HL-60 (cell line): Measurements from ENCODE around the gene MSI2.

Experiments
- DNase-seq, 2 experiments: peaks; one replicate each; pipeline ENCODE4 v3.0.0-alpha.2; 2010 to 2020; ENCODE audit warnings: low read depth in 1 of 2, low spot score in 1 of 2
- H3K27ac ChIP-seq: fragments of 250-450 bp; sonication (Bioruptor Pico); replicated peaks from 2 replicates; pipeline ENCODE4 v1.5.1; 2020; ENCODE audit warnings: mild to moderate bottlenecking, moderate library complexity
- H3K27me3 ChIP-seq: fragments of 250-450 bp; sonication (Bioruptor Pico); 2 replicates; pipeline ENCODE4 v1.5.1; 2021; ENCODE audit warnings: mild to moderate bottlenecking, moderate library complexity; ENCODE audit not compliant: insufficient read depth, poor library complexity, severe bottlenecking
- H3K4me3 ChIP-seq: replicated peaks from 2 replicates; pipeline ENCODE4 v1.5.1; 2011; ENCODE audit warnings: mild to moderate bottlenecking, control low read depth, low read length; ENCODE audit not compliant: insufficient read depth
- GABPA ChIP-seq: IDR thresholded peaks from 2 replicates; pipeline ENCODE4 v1.6.1; 2012; ENCODE audit warnings: low read depth
- POLR2AphosphoS5 ChIP-seq: IDR thresholded peaks from 2 replicates; pipeline ENCODE4 v1.6.1; 2012; ENCODE audit warnings: low read depth
- SPI1 ChIP-seq: IDR thresholded peaks from 2 replicates; pipeline ENCODE4 v1.6.1; 2012; ENCODE audit warnings: low read depth, mild to moderate bottlenecking, borderline replicate concordance
- TF ChIP-seq, protein P1 (sequence below): IDR thresholded peaks from 2 replicates; pipeline ENCODE4 v1.6.1; 2012; ENCODE audit warnings: low read depth; ENCODE audit not compliant: insufficient replicate concordance
- TF ChIP-seq, protein P2 (sequence below): IDR thresholded peaks from one replicate; pipeline ENCODE4 v1.5.1; 2011; ENCODE audit warnings: low read length, control low read depth, inconsistent platforms; ENCODE audit not compliant: insufficient read depth

Gene MSI2

DNA sequence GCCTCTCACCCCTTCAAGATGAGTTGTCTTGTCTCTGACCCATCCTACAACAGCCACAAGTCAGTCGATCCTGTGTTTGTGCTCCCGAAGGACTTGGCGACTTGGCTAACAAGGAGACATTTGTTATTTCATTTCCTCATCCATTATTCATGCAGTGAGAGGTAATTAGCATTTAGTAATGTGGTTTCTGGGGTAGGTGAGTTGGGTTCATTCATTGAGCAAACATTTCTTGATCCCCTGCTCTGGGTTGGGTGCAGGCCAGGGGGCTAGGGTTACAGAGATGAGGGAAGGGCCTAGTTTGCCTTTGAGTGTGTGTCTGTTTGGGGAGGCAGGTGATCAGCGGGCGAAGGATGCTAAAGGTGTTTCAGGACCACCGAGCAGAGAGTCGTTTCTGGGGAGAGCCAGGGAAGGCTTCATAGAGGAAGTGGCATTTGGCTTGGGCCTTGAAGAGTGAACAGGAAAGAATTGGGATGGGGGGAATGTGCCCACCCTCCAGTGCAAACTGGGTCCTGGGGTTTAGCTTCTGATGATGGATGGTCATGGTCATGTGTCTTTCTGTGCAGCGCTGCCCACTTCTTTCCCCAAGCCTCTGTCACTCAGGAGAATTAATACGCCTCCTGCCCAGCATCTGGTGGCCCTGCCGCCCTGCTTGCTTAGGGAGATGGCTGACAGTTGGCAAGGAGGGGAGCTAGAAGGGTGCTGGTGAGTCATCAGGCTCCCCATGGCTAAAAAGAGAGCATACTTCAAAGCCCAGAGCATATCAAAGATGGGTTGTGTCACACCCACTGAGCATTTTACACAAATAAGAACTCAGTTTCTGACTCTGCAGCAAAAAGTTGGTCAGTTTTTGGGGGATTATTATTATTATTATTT, 38.5 kb downstream of the MSI2 start:
- H3K27ac ChIP-seq, result no peak overlapping the region
- TF ChIP-seq SPI1, result no peak
- TF ChIP-seq POLR2AphosphoS5, result no peak
- no peak for TF ChIP-seq GABPA
- TF ChIP-seq, protein P1, sequence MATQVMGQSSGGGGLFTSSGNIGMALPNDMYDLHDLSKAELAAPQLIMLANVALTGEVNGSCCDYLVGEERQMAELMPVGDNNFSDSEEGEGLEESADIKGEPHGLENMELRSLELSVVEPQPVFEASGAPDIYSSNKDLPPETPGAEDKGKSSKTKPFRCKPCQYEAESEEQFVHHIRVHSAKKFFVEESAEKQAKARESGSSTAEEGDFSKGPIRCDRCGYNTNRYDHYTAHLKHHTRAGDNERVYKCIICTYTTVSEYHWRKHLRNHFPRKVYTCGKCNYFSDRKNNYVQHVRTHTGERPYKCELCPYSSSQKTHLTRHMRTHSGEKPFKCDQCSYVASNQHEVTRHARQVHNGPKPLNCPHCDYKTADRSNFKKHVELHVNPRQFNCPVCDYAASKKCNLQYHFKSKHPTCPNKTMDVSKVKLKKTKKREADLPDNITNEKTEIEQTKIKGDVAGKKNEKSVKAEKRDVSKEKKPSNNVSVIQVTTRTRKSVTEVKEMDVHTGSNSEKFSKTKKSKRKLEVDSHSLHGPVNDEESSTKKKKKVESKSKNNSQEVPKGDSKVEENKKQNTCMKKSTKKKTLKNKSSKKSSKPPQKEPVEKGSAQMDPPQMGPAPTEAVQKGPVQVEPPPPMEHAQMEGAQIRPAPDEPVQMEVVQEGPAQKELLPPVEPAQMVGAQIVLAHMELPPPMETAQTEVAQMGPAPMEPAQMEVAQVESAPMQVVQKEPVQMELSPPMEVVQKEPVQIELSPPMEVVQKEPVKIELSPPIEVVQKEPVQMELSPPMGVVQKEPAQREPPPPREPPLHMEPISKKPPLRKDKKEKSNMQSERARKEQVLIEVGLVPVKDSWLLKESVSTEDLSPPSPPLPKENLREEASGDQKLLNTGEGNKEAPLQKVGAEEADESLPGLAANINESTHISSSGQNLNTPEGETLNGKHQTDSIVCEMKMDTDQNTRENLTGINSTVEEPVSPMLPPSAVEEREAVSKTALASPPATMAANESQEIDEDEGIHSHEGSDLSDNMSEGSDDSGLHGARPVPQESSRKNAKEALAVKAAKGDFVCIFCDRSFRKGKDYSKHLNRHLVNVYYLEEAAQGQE, result no peak
- TF ChIP-seq, protein P2, sequence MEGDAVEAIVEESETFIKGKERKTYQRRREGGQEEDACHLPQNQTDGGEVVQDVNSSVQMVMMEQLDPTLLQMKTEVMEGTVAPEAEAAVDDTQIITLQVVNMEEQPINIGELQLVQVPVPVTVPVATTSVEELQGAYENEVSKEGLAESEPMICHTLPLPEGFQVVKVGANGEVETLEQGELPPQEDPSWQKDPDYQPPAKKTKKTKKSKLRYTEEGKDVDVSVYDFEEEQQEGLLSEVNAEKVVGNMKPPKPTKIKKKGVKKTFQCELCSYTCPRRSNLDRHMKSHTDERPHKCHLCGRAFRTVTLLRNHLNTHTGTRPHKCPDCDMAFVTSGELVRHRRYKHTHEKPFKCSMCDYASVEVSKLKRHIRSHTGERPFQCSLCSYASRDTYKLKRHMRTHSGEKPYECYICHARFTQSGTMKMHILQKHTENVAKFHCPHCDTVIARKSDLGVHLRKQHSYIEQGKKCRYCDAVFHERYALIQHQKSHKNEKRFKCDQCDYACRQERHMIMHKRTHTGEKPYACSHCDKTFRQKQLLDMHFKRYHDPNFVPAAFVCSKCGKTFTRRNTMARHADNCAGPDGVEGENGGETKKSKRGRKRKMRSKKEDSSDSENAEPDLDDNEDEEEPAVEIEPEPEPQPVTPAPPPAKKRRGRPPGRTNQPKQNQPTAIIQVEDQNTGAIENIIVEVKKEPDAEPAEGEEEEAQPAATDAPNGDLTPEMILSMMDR, result no peak
- H3K27me3 ChIP-seq, result no peaks in the 10 kb centered on the region
- no peak overlapping the region for H3K4me3 ChIP-seq
- no peak for DNase-seq

DNA sequence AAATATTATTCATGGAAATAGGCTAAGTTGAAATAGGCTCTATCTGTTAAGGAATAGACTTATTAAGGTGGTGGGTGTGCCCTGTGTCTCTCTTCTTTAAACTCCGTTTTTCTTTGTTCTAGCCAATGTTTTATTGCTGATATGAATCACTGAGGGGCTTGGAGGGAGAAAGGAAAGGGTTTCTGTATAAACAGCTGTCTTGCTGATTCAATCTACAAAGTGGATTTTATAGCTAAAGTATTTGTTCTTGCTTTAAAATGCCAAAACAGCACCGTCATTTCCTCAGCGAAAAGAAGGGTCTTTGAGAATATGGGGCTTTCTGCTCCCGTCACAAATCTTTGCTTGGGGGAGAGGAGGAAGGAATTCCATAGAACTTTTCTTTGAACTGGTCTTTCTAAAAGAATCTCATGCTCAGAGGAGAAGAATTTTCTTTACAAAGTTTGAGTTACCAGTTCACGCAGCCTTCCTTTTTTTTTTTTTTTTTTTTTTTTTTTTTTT, 39.3 kb downstream of the MSI2 start:
- Histone ChIP-seq H3K27ac (no peak overlapping the region), H3K4me3 (no peak overlapping the region), H3K27me3 (no peaks in the 10 kb centered on the region)
- TF ChIP-seq GABPA (no peak), POLR2AphosphoS5 (no peak), SPI1 (no peak)
- TF ChIP-seq, protein P2, result no peak
- TF ChIP-seq, protein P1, result no peak
- no peak for DNase-seq

DNA sequence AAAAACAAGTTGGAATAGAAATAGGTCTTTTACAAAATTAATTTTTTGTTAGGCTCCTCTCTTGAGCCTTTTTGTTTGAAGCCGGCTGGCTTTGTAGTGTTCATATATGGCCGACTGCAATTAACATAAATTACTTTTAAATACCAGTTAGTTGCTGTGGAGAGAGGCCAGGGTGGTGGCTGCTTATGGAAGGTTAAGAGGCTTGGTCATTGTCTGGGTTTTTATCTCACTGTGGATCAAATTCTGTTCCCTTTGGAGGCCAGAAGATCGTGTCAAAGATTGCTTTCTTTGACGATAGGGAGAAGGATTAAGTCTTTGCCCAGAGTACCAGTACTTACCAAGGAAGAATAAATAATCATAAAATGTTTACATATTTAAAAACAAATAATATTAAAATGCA, 39.9 kb downstream of the MSI2 start:
- Histone ChIP-seq H3K4me3 (no peak overlapping the region), H3K27me3 (no peaks in the 10 kb centered on the region), H3K27ac (no peak overlapping the region)
- TF ChIP-seq POLR2AphosphoS5 (no peak), SPI1 (no peak), GABPA (no peak)
- TF ChIP-seq, protein P1, result no peak
- TF ChIP-seq, protein P2, result no peak
- no peak for DNase-seq
